ENCODE results near the gene LTB.
"Not testable (repeated sequence)": the region's sequence is repeated elsewhere in the genome, so short reads cannot be mapped to it uniquely, and the experiment has no call there.

The LTB gene

DNA sequence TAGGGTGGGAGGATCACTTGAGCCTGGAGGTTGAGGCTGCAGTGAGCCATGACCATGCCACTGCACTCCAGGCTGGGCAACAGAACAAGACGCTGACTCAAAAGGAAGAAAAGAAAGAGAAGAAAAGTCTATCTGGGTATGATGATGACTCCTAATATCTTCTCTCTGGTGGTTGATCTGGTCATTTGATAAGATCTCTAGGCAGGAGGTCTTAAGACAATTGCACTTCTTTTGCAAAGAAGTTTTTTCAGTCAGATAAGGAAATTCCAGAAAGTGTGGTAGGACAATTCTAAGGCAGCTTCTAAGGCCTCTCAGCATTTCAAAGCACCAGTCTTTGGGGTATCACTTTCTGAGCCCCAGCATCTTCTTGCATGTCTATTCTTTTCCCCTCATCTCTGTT, 25.1 kb upstream of the LTB start:
- no peak for DNase-seq

DNA sequence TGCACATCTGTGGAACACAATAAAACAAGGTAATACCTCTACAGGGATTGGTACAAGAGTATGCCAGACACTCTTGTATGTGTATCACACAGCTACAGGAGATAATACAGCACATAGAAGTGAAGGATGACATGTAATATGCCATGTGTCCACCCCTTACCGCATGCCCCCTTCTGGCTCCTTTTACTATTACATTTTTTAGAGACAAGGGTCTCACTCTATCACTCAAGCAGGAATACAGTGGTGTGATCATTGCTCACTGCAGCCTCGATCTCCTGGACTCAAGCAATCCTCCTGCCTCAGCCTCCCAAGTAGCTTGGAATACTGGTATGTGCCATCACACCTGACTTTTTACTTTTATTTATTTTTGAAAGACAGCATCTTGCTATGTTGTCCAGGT, 14.8 kb upstream of the LTB start:
- DNase-seq, result no peak

DNA sequence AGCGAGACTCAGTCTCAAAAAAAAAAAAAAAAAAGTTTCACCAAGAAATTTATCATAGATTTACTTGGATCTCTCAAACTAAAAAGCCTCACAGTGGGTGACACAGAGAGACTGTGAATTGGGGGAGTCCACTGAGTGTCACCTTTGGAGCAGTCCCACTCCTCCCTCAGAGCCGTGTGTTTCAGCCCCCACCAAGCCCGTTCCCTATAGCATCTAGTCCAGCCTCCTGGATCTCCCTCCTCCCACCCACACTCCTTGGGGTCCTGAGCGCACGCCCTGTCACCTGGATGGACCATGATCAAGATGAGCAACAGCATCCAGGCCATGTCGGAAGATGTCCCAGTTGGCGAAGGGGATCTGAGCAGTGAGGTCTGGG, 10.2 kb upstream of the LTB start:
- no peak for DNase-seq

DNA sequence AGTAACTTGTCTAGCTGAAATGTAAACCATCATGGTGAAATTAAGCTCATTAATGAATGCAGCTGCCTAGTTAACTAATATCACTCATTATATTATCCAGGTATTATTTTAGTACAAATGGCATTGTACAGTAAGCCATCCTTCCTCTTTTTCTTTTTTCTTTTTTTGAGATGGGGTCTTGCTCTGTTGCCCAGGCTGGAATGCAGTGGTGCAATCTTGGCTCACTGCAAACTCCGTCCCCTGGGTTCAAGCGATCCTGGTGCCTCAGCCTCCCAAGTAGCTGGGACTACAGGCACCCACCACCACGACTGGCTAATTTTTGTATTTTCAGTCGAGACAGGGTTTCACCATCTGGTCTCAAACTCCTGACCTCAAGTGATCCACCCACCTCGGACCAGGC, 8.5 kb upstream of the LTB start:
- not testable (repeated sequence) for DNase-seq

DNA sequence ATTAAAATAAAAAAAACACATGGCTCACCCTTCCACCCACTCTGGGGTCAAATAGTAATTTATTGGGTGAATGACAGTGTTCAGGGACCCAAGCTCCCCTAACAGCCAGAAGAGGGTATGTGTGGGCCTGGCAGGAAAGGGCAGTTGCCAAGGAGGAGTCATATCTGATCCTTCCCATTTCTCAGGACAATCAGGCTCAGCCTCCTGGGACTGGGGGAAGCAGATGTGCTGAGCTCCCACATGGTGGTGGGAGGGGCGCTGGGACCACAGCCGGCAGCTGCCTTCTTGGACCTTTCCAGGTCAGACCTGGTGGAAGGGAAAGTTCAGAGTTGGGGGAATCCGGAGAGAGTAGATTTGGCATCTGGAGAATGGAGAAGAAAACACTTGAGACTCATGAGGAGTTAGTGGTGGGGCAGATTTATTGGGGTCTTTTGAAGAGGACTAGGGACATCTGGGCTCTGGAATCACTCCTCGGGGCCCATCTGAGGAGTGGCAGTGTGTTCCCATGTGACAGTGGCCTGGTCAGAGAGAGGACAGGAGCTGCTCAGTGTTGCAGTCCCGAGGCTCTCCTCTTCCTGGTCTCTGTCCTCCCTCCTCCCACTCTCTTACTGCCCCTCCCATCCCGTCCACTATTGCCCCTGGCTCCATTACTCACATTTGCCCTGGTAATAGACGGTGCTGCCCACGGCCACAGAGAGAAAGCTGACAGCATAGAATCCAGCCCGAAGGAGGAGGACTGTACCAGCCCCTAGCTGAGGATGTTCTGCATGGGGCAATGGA, 6.8 kb upstream of the LTB start:
- DNase-seq, result no peak

DNA sequence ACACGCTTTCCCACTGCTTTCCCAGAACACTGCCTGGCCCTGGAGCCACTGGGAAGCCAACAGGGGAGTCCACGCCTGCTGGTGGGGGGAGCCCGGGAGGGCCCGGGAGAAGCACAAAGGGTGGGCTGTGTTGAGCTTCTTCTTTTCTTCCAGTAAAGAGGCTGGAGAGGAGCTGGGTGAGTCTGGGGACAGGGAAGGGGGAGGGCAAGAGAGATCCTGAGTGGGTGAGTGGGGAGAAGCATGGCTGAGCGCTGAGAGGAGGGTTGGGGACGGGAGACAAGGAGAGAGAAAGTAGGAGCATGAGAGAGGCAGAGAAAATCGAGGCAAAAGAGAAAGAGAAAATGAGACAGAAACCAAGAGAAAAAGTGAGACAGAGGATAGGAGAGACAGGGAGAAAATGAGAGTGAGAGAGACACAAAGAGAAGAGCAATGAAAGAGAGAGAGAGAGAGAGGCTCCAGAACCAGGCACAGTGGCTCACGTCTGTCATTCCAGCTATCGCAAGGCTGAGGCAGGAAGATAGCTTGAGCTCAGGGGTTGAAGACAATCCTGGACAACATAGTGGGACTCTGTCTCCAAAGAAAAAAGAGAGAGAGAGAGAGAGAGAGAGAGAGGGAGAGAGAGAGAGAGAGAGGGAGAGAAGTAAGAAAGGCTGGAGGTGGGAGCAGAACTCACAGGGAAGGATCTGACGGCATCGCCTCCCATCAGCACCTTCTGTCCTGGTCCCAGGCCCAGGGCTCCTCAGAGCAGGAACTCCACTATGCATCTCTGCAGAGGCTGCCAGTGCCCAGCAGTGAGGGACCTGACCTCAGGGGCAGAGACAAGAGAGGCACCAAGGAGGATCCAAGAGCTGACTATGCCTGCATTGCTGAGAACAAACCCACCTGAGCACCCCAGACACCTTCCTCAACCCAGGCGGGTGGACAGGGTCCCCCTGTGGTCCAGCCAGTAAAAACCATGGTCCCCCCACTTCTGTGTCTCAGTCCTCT, 5.9 kb upstream of the LTB start:
- no peak for DNase-seq

DNA sequence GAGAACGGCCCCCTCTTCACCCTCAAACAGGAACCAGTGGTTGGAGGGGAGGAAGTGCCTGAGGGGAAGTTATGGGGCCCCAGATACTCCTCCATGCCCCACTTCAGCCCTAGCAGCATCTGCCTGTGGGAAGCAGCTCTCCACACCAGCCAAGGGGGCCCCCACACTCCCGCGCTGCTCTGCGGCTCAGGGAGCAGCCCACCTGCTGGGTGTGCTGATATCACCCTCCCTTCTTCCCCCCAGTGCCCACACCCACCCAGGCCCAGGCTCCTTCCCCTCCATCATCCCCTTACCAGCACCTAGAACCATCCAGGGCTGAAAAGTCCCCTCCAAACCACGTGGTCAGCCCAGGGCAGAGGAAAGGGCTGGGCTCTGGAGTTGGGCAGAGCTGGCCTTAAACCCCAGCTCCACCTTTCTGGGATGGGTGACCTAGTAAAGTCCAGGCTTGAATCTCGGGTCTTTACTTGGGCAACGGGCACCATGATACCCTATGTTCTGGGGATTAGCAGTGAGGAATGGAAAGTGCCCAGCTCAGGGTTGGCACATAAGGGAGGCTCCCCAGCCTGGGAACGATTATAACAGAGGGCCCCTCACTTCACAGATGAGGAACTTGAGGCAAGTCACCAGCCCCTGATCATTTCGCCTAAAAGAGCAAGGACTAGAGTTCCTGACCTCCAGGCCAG, 4.5 kb upstream of the LTB start:
- no peak for DNase-seq

DNA sequence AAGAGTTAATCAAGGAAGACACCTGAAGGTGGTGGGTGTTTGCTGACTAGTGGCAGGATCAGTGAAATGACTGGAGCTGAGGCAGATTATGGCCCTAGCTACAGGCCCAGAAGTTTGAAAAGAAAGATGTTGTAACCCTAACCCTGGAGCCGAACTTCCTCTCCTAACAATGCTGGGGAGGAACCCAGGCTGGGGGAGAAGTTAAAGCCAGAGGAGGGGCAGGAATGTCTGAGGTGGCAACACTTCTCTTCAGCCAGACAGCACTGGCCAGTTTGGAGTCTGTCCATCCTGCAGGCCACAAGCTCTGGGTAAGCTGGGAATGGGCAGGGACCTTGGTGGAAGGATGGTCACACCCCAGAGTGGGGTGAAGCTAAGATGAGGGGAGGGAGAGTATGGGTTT, 3.8 kb upstream of the LTB start, which contains the start of gene LST1:
Gene LST1, plus strand, starts transcription at position 270 of the 400 bp plus-strand sequence. CDS start 1,023 bp downstream, outside the sequence.
- no peak for DNase-seq

DNA sequence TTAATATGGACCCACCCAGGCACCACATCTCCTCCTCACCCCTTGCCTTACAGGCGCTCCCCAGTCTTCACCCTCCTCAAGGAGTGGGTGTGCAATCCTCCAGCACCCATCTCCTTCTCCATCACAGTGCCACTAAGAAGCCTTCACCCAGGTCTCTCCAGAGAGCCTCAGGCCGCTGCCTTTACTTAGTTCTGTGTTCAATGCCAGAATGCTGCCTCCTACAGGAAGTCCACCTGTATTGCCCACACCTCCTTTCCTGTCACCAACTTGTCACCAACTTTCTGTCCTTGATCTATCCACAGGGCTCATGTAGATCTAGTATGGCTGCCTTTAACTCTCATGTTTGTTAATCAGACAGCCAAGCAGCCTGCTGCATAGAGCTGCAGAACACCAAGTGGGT, 3.3 kb upstream of the LTB start:
- DNase-seq, result no peak

DNA sequence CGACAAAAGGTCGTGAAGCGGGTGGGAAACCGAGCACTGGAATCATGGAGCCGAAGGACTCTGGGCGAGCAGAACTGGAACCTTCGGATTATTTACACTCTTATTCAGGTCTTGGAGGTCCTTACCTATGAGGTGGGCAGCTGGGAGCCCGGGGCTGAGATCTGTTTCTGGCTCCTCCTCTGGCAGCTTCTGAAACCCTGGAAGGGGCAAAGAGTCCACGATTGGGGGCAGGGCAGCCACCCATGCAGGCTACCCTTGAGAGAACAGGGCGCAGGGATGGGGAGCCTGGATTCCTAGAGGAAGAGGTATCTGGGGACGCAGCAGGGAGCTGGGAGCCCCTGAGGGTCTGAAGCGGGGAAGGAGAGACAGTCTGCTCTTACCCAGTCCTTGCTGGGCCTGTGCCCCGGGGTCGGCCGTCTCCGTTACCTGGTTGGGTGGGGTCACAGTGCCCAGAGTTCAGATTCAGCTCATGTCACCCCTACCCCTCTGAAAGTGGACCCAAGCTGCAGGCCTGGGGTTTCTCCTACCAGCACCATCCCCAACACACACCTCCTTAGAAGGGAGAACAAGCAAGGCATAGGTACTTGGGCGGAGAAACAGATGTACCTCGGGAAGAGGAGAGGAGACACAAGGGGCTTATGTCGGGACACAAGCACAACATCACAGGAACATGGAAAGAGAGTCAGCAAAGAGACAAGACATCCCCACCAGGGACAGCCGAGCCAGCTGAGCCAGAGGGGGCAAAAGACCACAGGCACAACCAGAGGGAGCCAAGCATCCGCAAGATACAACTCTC, 592 bp downstream of the LTB start:
- DNase-seq, result no peak

DNA sequence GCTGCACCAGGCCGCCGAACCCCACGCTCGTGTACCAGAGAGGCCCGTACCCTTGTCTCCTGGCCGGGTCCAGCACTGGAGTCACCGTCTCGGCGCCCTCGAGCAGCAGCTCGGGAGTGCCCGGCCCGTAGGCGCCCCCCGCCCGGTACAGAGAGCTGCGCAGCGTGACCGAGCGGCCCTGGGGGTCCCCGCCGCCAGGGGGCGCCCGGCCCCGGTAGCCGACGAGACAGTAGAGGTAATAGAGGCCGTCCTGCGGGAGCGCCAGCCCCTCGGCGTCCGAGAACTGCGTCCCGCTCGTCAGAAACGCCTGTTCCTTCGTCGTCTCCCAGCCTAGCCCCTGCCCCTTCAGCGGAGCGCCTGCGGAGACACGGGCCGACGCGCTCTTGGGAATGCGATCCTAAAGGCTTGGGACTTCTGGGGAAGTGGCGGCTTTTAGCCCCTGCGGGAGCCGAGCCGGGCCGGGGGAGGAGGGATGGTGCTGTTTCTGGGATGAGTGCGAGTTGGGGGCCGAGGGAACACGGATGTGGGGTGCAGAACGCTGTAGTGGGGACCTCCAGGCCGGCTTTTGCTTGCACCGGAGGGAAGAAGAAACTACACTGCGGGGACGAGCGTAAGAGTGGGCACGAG, 1.3 kb downstream of the LTB start:
- DNase-seq, result peak; percentile 90

DNA sequence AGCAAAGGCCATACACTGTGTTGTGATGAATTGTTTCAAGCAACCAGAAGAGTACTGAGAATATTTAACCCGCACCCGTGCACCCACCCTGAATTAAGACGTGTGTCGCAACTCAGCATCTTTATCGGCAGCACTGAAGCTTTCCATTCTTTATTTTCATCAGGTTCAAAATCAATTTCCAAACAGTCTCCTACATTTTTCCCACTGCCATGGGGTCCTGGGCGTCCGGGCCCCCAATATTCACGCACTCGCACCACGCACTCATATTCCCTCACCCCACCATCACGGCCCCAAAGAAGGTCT, 1.8 kb downstream of the LTB start:
- DNase-seq, result no peak

DNA sequence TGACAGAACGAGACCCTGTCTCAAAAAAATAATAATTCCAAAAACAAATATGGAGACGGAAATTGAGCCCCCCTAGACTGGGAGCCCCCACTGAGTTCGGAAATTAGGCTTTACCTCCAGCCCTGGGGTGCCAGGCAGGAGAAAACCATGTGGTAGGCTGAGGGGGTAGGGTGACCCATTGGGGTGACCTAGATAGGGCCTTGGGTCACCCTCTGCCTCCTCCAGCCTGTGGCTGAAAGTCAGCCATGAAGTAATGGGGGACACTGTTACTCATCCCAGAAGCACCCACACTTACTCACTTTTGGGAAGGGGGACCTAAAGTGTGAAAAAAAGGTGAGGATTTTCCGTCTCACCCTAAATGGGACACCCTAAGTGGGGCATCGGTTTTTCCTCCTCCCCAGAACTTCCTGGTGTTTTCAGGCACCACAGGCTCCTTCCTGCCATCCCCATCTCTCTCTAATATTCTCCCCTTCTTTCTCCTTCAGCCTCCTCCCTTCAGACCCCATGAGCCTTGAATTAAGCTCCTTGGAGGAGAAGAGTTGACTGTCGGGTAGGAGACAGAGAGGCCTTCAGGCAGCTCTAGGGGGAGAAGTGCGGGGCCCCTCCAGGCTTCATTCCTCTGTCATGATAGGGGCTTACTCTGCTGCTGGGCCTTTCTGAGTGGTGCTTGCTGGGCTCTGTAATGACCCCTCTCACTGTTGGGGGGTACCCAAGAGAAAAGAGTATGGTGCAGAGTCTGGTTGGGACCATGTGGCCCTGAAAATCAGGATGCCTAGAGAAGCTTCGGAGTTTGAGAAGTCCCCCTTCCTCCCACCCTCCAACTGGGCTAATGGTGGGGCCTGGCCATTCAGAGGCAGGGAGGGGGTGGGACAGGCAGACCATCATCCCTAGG, 2.4 kb downstream of the LTB start:
- no peak for DNase-seq

DNA sequence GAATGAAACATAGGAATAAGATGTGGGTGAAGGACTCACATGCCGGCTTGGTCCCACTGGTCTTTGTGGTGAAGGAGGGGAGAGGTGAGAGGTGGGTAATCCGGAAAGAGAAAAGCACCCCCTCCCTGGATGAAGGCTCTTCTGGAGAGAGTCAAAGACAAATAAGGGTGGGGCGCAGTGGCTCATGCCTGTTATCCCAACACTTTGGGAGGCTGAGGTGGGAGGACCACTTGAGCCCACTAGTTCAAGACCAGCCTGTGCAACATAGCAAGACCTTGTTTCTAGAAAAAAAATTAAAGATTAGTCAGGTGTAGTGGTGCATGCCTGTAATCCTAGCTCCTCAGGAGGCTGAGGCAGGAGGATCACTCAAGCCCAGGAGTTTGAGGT, 3.1 kb downstream of the LTB start:
- no peak for DNase-seq

DNA sequence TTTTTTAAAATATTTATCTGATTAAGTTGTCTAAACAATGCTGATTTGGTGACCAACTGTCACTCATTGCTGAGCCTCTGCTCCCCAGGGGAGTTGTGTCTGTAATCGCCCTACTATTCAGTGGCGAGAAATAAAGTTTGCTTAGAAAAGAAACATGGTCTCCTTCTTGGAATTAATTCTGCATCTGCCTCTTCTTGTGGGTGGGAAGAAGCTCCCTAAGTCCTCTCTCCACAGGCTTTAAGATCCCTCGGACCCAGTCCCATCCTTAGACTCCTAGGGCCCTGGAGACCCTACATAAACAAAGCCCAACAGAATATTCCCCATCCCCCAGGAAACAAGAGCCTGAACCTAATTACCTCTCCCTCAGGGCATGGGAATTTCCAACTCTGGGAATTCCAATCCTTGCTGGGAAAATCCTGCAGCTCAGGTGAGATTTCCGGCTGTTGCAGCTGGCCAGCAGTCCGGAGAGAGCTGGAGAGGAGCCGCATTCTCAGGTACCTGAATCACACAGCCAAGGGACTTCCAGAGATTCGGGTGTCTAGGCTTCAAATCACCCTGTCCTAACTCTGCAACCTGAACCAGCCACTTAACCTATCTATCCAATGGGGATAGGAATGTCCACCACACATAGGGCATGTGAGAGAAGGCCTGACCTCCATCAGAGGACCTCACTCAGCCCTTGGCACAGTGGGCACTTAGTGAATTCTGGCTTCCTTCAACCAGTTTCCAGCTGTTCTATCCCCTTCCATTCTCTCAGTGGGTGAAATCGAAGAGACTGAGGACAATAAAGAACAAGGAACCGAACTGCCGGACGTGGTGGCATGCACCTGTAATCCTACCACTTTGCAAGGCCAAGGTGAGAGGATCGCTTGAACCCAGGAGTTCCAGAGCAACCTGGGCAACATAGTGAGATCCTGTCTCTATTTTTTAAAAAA, 3.8 kb downstream of the LTB start:
- no peak for DNase-seq

DNA sequence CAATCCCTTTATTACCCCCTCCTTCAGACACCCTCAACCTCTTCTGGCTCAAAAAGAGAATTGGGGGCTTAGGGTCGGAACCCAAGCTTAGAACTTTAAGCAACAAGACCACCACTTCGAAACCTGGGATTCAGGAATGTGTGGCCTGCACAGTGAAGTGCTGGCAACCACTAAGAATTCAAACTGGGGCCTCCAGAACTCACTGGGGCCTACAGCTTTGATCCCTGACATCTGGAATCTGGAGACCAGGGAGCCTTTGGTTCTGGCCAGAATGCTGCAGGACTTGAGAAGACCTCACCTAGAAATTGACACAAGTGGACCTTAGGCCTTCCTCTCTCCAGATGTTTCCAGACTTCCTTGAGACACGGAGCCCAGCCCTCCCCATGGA, 4.7 kb downstream of the LTB start:
- no peak for DNase-seq

DNA sequence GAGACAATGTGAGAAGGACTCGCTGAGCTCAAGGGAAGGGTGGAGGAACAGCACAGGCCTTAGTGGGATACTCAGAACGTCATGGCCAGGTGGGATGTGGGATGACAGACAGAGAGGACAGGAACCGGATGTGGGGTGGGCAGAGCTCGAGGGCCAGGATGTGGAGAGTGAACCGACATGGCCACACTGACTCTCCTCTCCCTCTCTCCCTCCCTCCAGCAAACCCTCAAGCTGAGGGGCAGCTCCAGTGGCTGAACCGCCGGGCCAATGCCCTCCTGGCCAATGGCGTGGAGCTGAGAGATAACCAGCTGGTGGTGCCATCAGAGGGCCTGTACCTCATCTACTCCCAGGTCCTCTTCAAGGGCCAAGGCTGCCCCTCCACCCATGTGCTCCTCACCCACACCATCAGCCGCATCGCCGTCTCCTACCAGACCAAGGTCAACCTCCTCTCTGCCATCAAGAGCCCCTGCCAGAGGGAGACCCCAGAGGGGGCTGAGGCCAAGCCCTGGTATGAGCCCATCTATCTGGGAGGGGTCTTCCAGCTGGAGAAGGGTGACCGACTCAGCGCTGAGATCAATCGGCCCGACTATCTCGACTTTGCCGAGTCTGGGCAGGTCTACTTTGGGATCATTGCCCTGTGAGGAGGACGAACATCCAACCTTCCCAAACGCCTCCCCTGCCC, 5.2 kb downstream of the LTB start:
- no peak for DNase-seq

DNA sequence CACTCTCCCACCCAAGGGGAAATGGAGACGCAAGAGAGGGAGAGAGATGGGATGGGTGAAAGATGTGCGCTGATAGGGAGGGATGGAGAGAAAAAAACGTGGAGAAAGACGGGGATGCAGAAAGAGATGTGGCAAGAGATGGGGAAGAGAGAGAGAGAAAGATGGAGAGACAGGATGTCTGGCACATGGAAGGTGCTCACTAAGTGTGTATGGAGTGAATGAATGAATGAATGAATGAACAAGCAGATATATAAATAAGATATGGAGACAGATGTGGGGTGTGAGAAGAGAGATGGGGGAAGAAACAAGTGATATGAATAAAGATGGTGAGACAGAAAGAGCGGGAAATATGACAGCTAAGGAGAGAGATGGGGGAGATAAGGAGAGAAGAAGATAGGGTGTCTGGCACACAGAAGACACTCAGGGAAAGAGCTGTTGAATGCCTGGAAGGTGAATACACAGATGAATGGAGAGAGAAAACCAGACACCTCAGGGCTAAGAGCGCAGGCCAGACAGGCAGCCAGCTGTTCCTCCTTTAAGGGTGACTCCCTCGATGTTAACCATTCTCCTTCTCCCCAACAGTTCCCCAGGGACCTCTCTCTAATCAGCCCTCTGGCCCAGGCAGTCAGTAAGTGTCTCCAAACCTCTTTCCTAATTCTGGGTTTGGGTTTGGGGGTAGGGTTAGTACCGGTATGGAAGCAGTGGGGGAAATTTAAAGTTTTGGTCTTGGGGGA, 6.1 kb downstream of the LTB start:
- no peak for DNase-seq
